ENCODE measurements around the gene SPRR2B. TPM values are rescaled to one million over a fixed set of nuclear protein-coding genes. Genes with fewer than 3 reads are reported as not detected.
"Not testable (repeated sequence)": the region's sequence is repeated elsewhere in the genome, so short reads cannot be mapped to it uniquely, and the experiment has no call there.

Gene SPRR2B
- total RNA-seq, 4 donors from 2014 or later: not detected

DNA sequence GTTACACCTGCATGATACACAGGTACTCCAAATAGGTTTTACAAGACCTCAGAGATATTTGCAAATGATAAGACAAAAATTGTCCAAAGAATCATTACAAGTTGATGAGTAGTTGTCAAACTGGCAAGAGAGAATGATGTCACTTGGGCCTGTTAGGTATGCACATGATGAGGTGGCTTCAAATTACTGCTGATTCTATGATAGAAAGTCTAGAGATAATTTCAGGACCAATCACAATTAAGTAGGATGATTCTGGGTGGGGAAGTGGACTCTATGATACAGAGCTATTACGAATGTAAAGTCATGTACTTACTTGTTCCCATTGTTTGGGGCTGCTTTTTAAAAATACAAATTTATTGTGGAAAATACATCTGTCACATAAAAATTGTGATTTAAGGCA is 45.6 kb downstream of the SPRR2B start:
- TF ChIP-seq, protein P1, sequence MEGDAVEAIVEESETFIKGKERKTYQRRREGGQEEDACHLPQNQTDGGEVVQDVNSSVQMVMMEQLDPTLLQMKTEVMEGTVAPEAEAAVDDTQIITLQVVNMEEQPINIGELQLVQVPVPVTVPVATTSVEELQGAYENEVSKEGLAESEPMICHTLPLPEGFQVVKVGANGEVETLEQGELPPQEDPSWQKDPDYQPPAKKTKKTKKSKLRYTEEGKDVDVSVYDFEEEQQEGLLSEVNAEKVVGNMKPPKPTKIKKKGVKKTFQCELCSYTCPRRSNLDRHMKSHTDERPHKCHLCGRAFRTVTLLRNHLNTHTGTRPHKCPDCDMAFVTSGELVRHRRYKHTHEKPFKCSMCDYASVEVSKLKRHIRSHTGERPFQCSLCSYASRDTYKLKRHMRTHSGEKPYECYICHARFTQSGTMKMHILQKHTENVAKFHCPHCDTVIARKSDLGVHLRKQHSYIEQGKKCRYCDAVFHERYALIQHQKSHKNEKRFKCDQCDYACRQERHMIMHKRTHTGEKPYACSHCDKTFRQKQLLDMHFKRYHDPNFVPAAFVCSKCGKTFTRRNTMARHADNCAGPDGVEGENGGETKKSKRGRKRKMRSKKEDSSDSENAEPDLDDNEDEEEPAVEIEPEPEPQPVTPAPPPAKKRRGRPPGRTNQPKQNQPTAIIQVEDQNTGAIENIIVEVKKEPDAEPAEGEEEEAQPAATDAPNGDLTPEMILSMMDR (IDR thresholded peaks at IDR 0.05): no peak
- no peak for TF ChIP-seq POLR2A (IDR thresholded peaks at IDR 0.05)
- H3K4me3 ChIP-seq (replicated peaks in 1 of 3): no peak overlapping the region
- intact Hi-C loops (cut with DNase I): no loop called here
- no peaks in the 10 kb centered on the region for H3K36me3 ChIP-seq
- DNase-seq: no peak
- WGBS, 2 donors: 82 to 91% methylated on average over 1 of the region's 1 CpG
- no peaks in the 10 kb centered on the region for H3K4me1 ChIP-seq
- H3K27me3 ChIP-seq: no peaks in the 10 kb centered on the region
- H3K9me3 ChIP-seq: no peaks in the 10 kb centered on the region
- no peak overlapping the region for H3K27ac ChIP-seq

DNA sequence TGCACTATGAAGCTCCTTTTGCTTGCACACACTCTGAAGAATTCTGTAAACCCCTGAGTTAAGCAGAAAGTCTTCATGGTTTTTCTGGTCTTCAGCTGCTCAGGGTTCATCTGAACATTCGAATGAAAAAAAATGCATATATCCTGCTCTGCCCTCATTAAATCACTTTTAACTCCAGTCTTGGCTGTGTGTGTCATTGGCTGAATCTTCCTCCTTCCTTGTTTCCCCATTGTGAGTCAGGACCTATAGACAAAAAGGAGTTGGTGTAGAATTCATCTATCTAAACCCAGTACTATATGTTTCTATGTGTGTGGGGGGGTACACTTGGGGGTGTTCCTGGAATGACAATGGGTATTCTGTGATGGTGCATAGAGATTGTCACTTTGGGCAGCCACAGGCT is 47.0 kb downstream of the SPRR2B start:
- Histone ChIP-seq H3K27me3 (no peaks in the 10 kb centered on the region), H3K27ac (no peak overlapping the region), H3K4me3 (replicated peaks in 1 of 3) (no peak overlapping the region), H3K9me3 (no peaks in the 10 kb centered on the region), H3K36me3 (no peaks in the 10 kb centered on the region), H3K4me1 (no peaks in the 10 kb centered on the region)
- no peak for DNase-seq
- intact Hi-C loops (cut with DNase I): no loop called here
- TF ChIP-seq, protein P1 (IDR thresholded peaks at IDR 0.05): no peak
- 80 to 85% methylated on average over 1 of the region's 1 CpG for WGBS, 2 donors

DNA sequence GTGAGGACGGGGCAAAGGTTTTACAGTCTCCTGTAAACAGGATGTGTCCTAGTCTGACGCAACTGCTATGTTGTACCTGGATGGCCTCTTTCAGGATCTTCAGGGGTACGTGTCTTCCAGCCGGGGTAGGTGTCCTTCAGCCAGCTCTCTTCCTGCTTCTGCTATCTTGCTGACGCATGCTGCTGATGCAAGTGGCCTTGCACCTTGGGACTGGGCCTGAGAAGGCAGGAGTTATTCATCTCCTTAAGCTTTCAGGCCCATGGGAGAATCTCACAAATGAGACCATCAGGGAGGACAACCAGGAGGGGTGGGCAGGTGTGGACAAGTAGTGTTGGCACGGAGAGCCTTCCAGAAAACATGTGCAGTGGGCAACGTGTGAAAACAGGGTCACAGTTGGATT is 48.3 kb downstream of the SPRR2B start:
- WGBS, 2 donors: 90% methylated on average over 7 of the region's 7 CpGs
- H3K4me3 ChIP-seq (replicated peaks in 1 of 3): no peak overlapping the region
- no peaks in the 10 kb centered on the region for H3K36me3 ChIP-seq
- H3K27me3 ChIP-seq: no peaks in the 10 kb centered on the region
- no peaks in the 10 kb centered on the region for H3K9me3 ChIP-seq
- DNase-seq: no peak
- intact Hi-C loops (cut with DNase I): no loop called here
- no peak overlapping the region for H3K27ac ChIP-seq
- H3K4me1 ChIP-seq: no peaks in the 10 kb centered on the region
- TF ChIP-seq, protein P1 (IDR thresholded peaks at IDR 0.05): no peak
- TF ChIP-seq POLR2A (IDR thresholded peaks at IDR 0.05): no peak

DNA sequence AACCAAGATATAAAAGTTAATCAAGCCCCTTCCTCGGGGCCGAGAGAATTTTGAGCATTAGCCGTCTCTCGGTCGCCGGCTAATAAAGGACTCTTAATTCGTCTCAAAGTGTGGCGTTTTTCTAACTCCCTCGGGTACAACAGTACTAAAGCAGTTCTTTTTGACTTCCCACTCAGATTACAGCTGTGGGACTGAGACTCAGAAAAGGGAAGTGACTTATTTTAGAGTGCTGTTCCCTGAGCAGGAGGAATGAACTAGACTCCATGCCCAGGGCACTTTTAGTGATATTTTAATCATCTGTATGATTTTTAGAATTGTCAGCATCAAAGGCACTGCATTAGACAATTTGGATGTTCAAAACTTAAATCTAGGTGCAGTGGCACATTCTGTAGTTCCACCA is 49.1 kb downstream of the SPRR2B start:
- H3K4me1 ChIP-seq; H3K27ac ChIP-seq; H3K9me3 ChIP-seq; intact Hi-C loops (cut with DNase I); DNase-seq; H3K36me3 ChIP-seq; H3K27me3 ChIP-seq; H3K4me3 ChIP-seq (replicated peaks in 1 of 3): not testable (repeated sequence)
- 45 to 48% methylated on average over 9 of the region's 9 CpGs for WGBS, 2 donors

DNA sequence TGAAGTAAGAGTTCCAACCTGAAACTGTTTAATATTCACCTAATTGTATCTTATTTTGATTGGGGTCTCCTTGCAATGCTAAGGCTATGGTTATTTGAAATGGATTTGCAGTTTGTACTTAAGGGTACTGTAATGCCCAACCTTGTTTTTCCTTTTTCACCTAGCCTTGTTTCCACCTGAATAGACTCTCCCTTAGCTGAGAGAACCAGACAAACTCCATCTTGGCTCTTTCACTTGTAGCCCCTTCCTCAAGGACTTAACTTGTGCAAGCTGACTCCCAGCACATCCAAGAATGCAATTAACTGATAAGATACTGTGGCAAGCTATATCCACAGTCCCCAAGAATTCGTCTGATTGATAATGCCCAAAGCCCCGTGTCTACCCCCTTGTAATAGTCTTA is 49.6 kb downstream of the SPRR2B start:
- DNase-seq; H3K27me3 ChIP-seq; H3K36me3 ChIP-seq; H3K27ac ChIP-seq; H3K9me3 ChIP-seq; intact Hi-C loops (cut with DNase I); H3K4me1 ChIP-seq; H3K4me3 ChIP-seq (replicated peaks in 1 of 3): not testable (repeated sequence)
- WGBS, 2 donors: 15 to 18% methylated on average over 2 of the region's 2 CpGs

Small RNAs within 50 kb of the gene (small RNA-seq; reads per million reads assigned to genes)
- not detected for gene AL356867.1

Other genes with a start within 250 kb of the SPRR2B start
- gene LCE1A, start 244.1 kb downstream of the SPRR2B start, total RNA-seq: not detected
- not detected for gene LCE6A, start 228.8 kb downstream of the SPRR2B start, total RNA-seq
- not detected for gene LCE7A, start 211.6 kb downstream of the SPRR2B start, total RNA-seq
- gene SMCP, start 193.3 kb downstream of the SPRR2B start, total RNA-seq: 1 to 10 TPM in 1 of 4 donors, not detected in 3; 2.6 TPM
- not detected for gene IVL, start 163.1 kb downstream of the SPRR2B start, total RNA-seq
- not detected for gene SPRR5, start 124.4 kb downstream of the SPRR2B start, total RNA-seq
- gene SPRR4, start 101.0 kb downstream of the SPRR2B start, total RNA-seq: not detected
- gene SPRR1A, start 87.5 kb downstream of the SPRR2B start, total RNA-seq: not detected
- not detected for gene SPRR3, start 69.9 kb downstream of the SPRR2B start, total RNA-seq
- not detected for gene SPRR1B, start 40.4 kb downstream of the SPRR2B start, total RNA-seq
- gene SPRR2D, start 30.5 kb downstream of the SPRR2B start, total RNA-seq: not detected
- not detected for gene SPRR2A, start 14.1 kb downstream of the SPRR2B start, total RNA-seq
- gene SPRR2E, start 22.9 kb upstream of the SPRR2B start, total RNA-seq: not detected
- gene SPRR2F, start 41.9 kb upstream of the SPRR2B start, total RNA-seq: not detected
- not detected for gene SPRR2G, start 79.3 kb upstream of the SPRR2B start, total RNA-seq
- gene LELP1, start 131.8 kb upstream of the SPRR2B start, total RNA-seq: 1 to 10 TPM in 1 of 4 donors, not detected in 3; 3.6 TPM
- gene PRR9, start 146.0 kb upstream of the SPRR2B start, total RNA-seq: not detected
- gene LORICRIN, start 188.1 kb upstream of the SPRR2B start, total RNA-seq: not detected
- not detected for gene PGLYRP3, start 241.3 kb upstream of the SPRR2B start, total RNA-seq

Data from thyroid gland (tissue), 4 donors.